T-helper 2 cell treated with Interferon-gamma antibody and Interleukin-4, amounts not matched to agents 5 μg/mL and 100 μg/mL, for 36 hours (primary cell): ENCODE data around the gene NUMBL.
"Not testable (repeated sequence)": the region's sequence is repeated elsewhere in the genome, so short reads cannot be mapped to it uniquely, and the experiment has no call there.

Experiments
- DNase-seq: peaks from one replicate; pipeline ENCODE4 v3.0.0; 2021; ENCODE audit warnings: low spot score
- H3K27ac Mint-ChIP-seq: one replicate; pipeline ENCODE4 v1.8.0; 2021; ENCODE audit warnings: mild to moderate bottlenecking, mixed read lengths
- H3K27me3 Mint-ChIP-seq: one replicate; pipeline ENCODE4 v1.8.0; 2021; ENCODE audit warnings: low read depth, mixed read lengths
- H3K36me3 Mint-ChIP-seq: one replicate; pipeline ENCODE4 v1.8.0; 2021; ENCODE audit warnings: low read depth, mixed read lengths
- H3K4me1 Mint-ChIP-seq: one replicate; pipeline ENCODE4 v1.8.0; 2021; ENCODE audit warnings: low read depth, mixed read lengths
- H3K4me3 Mint-ChIP-seq: one replicate; pipeline ENCODE4 v1.8.0; 2022; ENCODE audit warnings: mild to moderate bottlenecking, moderate library complexity, mixed read lengths
- H3K9me3 Mint-ChIP-seq: one replicate; pipeline ENCODE4 v1.8.0; 2021; ENCODE audit warnings: mixed read lengths

NUMBL gene

GRCh38 chr19:40629346-40629745, 61.1 kb downstream of the NUMBL start:
- Mint-ChIP-seq H3K9me3 (no peaks in the 10 kb centered on the region), H3K27ac (no peak overlapping the region), H3K27me3 (peaks cover 7% of the 10 kb centered on the region), H3K36me3 (peaks cover 13% of the 10 kb centered on the region), H3K4me1 (peaks cover 10% of the 10 kb centered on the region), H3K4me3 (no peak overlapping the region)
- DNase-seq, result no peak

- H3K36me3 Mint-ChIP-seq, result peaks cover 13% of the 10 kb centered on the region
- no peak overlapping the region for H3K4me3 Mint-ChIP-seq
- no peaks in the 10 kb centered on the region for H3K27me3 Mint-ChIP-seq
- no peaks in the 10 kb centered on the region for H3K9me3 Mint-ChIP-seq
- H3K4me1 Mint-ChIP-seq, result peaks cover 9% of the 10 kb centered on the region
- H3K27ac Mint-ChIP-seq, result no peak overlapping the region
- DNase-seq, result no peak
Observed at GRCh38 chr19:40627486-40628279, 62.8 kb downstream of the NUMBL start.

GRCh38 chr19:40626918-40627317, 63.5 kb downstream of the NUMBL start:
- H3K9me3 Mint-ChIP-seq, result no peaks in the 10 kb centered on the region
- no peak overlapping the region for H3K4me3 Mint-ChIP-seq
- peaks cover 13% of the 10 kb centered on the region for H3K36me3 Mint-ChIP-seq
- H3K4me1 Mint-ChIP-seq, result peaks cover 9% of the 10 kb centered on the region
- no peaks in the 10 kb centered on the region for H3K27me3 Mint-ChIP-seq
- H3K27ac Mint-ChIP-seq, result no peak overlapping the region
- no peak for DNase-seq

DNA sequence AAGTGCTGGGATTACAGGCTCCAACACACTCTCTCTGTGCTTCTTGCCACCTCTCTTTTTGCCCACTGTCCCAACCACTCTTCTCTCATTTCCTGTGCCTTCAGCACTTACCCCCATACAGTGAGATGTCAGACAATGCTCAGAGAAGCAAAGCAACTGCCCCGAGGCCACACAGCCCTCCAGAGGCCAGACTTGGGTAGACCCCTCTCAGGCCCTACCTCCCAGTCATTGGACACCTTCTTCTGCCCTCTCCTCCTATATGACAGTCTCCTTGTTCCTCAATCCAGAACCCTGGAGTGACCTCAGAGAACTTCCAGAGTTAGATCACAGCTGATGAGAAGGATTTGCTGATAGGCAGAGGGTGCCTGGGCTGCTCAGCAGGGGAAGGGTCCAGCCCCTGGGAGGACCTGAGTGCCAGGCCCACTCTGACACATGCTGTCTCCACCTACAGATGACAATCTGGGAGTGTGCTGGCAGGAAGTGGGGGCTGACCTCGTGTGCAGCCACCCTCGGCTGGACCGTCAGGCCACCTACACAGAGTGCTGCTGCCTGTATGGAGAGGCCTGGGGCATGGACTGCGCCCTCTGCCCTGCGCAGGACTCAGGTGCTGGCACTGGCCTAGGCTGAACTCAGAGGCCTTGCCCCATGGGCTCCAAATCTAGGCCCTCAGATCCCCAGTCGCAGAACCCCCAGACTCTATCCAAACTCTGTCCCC, 64.9 kb downstream of the NUMBL start:
- Mint-ChIP-seq H3K4me3 (no peak overlapping the region), H3K9me3 (no peaks in the 10 kb centered on the region), H3K36me3 (peaks cover 17% of the 10 kb centered on the region), H3K27ac (peak overlapping the region; percentile 42), H3K4me1 (peaks cover 9% of the 10 kb centered on the region), H3K27me3 (no peaks in the 10 kb centered on the region)
- no peak for DNase-seq

- H3K4me1 Mint-ChIP-seq, DNase-seq, H3K27me3 Mint-ChIP-seq, H3K9me3 Mint-ChIP-seq, H3K4me3 Mint-ChIP-seq: not testable (repeated sequence)
- peak overlapping the region; percentile 1 for H3K27ac Mint-ChIP-seq
- peaks cover 19% of the 10 kb centered on the region for H3K36me3 Mint-ChIP-seq
Observed at GRCh38 chr19:40624369-40625153, 65.9 kb downstream of the NUMBL start.

DNA sequence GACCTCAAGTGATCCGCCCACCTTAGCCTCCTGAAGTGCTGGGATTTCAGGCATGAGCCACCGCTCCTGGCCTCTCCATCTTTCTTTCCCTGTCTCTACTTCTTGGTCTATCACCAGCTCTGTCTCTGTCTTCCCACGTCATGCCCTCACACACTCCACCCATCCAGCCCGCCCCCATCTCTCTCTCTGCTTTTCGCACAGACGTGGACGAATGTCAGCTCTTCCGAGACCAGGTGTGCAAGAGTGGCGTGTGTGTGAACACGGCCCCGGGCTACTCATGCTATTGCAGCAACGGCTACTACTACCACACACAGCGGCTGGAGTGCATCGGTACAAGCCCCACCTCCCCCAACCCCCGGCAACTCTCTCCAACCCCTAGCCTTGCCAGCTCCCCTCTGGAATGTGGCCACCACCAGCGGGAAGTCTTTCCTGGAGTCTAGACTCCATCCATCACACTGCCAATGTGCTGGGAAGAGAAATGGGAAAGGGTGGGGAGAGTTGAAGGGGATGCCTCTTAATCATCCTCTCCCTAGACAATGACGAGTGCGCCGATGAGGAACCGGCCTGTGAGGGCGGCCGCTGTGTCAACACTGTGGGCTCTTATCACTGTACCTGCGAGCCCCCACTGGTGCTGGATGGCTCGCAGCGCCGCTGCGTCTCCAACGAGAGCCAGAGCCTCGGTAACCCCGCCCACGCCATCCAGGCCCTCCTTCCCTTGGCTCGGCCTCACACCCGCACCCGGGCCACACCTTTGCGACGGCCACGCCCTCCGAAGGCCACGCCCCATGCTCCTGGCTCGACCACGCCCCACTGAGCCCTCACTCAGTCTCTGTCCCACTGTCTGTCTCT, 66.8 kb downstream of the NUMBL start:
- no peak overlapping the region for H3K4me3 Mint-ChIP-seq
- no peak overlapping the region for H3K27ac Mint-ChIP-seq
- no peaks in the 10 kb centered on the region for H3K27me3 Mint-ChIP-seq
- H3K9me3 Mint-ChIP-seq, result no peaks in the 10 kb centered on the region
- peaks cover 20% of the 10 kb centered on the region for H3K36me3 Mint-ChIP-seq
- DNase-seq, result no peak
- H3K4me1 Mint-ChIP-seq, result peaks cover 7% of the 10 kb centered on the region

DNA sequence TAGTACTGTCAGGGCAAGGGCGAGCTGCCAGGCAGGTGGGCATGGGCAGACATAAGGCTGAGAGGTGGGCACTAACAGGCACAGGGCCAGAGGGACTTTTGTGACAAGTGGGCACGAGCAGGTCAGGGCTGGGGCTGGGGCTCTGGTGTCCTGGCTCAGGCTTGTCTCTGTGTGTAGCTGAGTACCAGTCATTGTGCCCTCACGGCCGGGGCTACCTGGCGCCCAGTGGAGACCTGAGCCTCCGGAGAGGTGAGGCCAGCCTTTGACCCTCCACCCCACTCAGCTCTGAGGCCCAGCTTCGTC, 67.7 kb downstream of the NUMBL start:
- DNase-seq, result no peak
- no peaks in the 10 kb centered on the region for H3K9me3 Mint-ChIP-seq
- H3K27me3 Mint-ChIP-seq, result no peaks in the 10 kb centered on the region
- H3K4me3 Mint-ChIP-seq, result no peak overlapping the region
- H3K4me1 Mint-ChIP-seq, result peaks cover 7% of the 10 kb centered on the region
- H3K27ac Mint-ChIP-seq, result no peak overlapping the region
- H3K36me3 Mint-ChIP-seq, result peaks cover 20% of the 10 kb centered on the region

DNA sequence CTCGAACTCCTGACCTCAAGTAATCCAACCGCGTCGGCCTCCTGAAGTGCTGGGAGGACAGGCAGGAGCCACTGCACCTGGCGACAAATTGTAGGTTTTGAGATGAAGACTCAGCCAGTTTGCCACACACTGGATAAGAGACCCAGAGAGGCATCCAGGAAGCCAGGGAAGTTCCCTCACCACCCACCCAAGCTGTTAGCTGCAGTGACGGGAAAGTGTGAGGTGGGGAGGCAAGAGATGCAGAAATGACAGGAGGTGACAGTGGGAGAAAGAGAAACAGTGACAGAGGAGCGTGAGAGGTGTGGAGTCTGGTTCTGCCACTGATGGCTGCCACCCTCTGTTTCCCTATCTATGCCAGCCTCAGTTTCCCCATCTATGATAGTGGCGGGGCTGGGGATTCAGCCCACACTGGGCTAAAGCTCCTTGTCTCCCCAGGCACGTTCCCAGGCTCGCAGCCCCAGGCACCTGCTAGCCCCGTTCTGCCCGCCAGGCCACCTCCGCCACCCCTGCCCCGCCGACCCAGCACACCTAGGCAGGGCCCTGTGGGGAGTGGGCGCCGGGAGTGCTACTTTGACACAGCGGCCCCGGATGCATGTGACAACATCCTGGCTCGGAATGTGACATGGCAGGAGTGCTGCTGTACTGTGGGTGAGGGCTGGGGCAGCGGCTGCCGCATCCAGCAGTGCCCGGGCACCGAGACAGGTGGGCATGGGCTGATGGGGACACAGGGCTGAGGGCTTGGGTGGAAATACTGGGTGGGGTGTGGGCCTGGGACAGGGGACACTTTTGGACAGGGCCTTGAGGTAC, 68.3 kb downstream of the NUMBL start:
- H3K9me3 Mint-ChIP-seq, result no peaks in the 10 kb centered on the region
- DNase-seq, result no peak
- peaks cover 7% of the 10 kb centered on the region for H3K4me1 Mint-ChIP-seq
- no peaks in the 10 kb centered on the region for H3K27me3 Mint-ChIP-seq
- no peak overlapping the region for H3K27ac Mint-ChIP-seq
- peaks cover 20% of the 10 kb centered on the region for H3K36me3 Mint-ChIP-seq
- no peak overlapping the region for H3K4me3 Mint-ChIP-seq

GRCh38 chr19:40621283-40621682, 69.2 kb downstream of the NUMBL start:
- Mint-ChIP-seq H3K4me3 (no peak overlapping the region), H3K36me3 (peaks cover 17% of the 10 kb centered on the region), H3K27ac (peak overlapping the region; percentile 60), H3K9me3 (no peaks in the 10 kb centered on the region), H3K27me3 (no peaks in the 10 kb centered on the region), H3K4me1 (peaks cover 7% of the 10 kb centered on the region)
- no peak for DNase-seq

GRCh38 chr19:40620161-40620485, 70.3 kb downstream of the NUMBL start:
- H3K4me1 Mint-ChIP-seq, result peaks cover 6% of the 10 kb centered on the region
- no peak overlapping the region for H3K4me3 Mint-ChIP-seq
- H3K9me3 Mint-ChIP-seq, result no peaks in the 10 kb centered on the region
- DNase-seq, result no peak
- H3K36me3 Mint-ChIP-seq, result peaks cover 13% of the 10 kb centered on the region
- peak overlapping the region; percentile 17 for H3K27ac Mint-ChIP-seq
- no peaks in the 10 kb centered on the region for H3K27me3 Mint-ChIP-seq

- no peak overlapping the region for H3K4me3 Mint-ChIP-seq
- peak overlapping the region; percentile 17 for H3K27ac Mint-ChIP-seq
- no peak for DNase-seq
- peaks cover 9% of the 10 kb centered on the region for H3K36me3 Mint-ChIP-seq
- no peaks in the 10 kb centered on the region for H3K9me3 Mint-ChIP-seq
- no peaks in the 10 kb centered on the region for H3K27me3 Mint-ChIP-seq
- H3K4me1 Mint-ChIP-seq, result peaks cover 9% of the 10 kb centered on the region
Observed at GRCh38 chr19:40619333-40620160, 70.9 kb downstream of the NUMBL start.

DNA sequence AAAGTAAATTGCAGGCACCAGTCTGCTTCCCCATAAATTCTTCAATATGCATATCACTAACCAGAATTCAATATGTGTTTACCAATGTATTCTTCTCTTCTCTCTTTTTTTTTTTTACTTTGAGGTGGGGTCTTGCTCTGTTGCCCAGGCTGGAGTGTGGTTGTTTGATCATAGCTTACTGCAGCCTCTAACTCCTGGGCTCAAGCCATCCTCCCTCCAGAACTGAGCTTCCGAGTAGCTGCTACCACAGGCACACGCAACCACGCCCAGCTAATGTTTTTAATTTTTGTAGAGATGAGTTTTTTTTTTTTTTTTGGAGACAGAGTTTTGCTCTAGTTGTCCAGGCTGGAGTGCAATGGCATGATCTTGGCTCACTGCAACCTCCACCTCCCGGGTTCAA, 72.5 kb downstream of the NUMBL start:
- Mint-ChIP-seq H3K27me3 (no peaks in the 10 kb centered on the region), H3K27ac (no peak overlapping the region), H3K9me3 (no peaks in the 10 kb centered on the region), H3K4me3 (no peak overlapping the region), H3K36me3 (peaks cover 9% of the 10 kb centered on the region), H3K4me1 (peaks cover 12% of the 10 kb centered on the region)
- DNase-seq, result no peak
